Measurements from ENCODE around the gene ANO7. TPM values are rescaled to one million over a fixed set of nuclear protein-coding genes. Genes with fewer than 3 reads are reported as not detected.

The ANO7 gene
- total RNA-seq, 6 donors from 2014 or later = 0.30 to 1.3 (median 1.1) TPM

DNA sequence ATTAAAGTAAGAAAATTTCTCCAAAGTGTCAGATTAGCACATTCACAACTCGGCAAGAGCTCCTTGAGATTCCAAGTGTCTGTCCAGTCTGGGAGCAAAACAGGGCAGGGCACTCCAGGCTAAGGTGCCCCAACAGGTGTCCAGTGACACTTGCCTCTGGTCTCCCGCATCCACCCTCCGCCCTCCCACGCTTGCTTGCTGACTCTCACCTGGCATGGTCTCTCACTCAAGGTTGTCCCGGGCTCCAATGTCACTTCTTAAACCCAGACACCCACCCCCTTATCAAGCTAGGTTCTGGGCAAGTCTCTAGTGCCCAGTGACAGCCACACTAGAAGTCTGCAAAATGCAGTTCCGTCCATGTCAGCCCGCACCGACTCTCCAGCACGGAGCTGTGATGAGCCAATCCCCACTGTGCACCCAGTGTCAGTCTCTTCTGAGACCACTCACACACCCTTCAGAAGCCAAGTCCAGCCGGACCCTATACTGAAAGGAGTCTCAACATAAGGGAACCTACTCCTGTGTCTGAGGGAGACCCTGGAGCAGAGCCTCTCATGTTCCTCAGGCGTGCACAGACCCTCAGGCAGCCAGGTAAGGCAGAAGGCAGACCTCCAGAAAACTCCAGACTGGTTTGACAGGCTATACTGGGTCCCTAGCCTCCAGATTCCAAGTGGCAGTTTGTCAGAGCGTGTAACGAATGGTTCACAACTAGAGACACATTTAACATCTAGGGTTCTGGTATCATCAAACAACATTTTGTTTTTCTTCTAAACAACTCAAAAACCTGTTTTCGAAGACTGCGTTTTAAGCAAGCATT lies 81.4 kb downstream of the ANO7 start:
- Histone ChIP-seq H3K27ac (peak overlapping the region in 1 of 4 donors; percentile 31), H3K36me3 (peaks cover 5 to 38% (median 30%) of the 10 kb centered on the region in 4 donors), H3K4me1 (peaks cover 26 to 46% (median 32%) of the 10 kb centered on the region in 4 donors), H3K27me3 (no peaks in the 10 kb centered on the region), H3K9me3 (no peaks in the 10 kb centered on the region), H3K4me3 (peak overlapping the region in 1 of 4 donors; percentile 93)
- ATAC-seq (ENCODE audit: low FRiP score in 2 of 2) (peak in 1 of 2 donors; percentile 47), DNase-seq (peak in 1 of 2 donors; percentile 75)
- no peak for TF ChIP-seq POLR2A (IDR thresholded peaks at IDR 0.05)
- TF ChIP-seq, protein P1, sequence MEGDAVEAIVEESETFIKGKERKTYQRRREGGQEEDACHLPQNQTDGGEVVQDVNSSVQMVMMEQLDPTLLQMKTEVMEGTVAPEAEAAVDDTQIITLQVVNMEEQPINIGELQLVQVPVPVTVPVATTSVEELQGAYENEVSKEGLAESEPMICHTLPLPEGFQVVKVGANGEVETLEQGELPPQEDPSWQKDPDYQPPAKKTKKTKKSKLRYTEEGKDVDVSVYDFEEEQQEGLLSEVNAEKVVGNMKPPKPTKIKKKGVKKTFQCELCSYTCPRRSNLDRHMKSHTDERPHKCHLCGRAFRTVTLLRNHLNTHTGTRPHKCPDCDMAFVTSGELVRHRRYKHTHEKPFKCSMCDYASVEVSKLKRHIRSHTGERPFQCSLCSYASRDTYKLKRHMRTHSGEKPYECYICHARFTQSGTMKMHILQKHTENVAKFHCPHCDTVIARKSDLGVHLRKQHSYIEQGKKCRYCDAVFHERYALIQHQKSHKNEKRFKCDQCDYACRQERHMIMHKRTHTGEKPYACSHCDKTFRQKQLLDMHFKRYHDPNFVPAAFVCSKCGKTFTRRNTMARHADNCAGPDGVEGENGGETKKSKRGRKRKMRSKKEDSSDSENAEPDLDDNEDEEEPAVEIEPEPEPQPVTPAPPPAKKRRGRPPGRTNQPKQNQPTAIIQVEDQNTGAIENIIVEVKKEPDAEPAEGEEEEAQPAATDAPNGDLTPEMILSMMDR (IDR thresholded peaks at IDR 0.05) = no peak
- no peak for TF ChIP-seq POLR2AphosphoS5 (IDR thresholded peaks at IDR 0.05)
- WGBS, 2 donors = 73% methylated on average over 15 of the region's 15 CpGs

DNA sequence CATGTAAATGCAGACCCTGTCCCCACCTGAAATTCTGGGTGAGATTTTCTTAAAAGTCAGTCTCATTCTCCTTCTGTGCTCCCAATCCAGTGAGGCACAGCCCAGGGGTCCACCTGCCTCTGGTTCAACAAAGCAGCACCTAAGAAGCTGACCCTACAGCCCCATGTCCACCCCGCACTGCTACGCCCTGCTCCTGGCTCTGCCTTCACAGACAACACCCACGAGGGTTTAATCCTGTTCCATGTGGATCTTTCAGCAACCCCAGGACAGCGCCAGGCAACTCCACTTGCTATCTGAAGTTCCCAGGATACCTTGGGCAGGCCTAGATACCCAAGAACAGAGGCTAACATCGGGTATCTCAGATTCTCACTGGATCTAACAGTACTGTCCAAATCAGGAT lies 82.1 kb downstream of the ANO7 start:
- 68 to 78% methylated on average over 5 of the region's 5 CpGs for WGBS, 2 donors
- H3K9me3 ChIP-seq = no peaks in the 10 kb centered on the region
- peak overlapping the region in 2 of 4 donors; percentile 87 to 93 for H3K4me3 ChIP-seq
- DNase-seq (no peak), ATAC-seq (ENCODE audit: low FRiP score in 2 of 2) (no peak)
- H3K27ac ChIP-seq = peak overlapping the region in 2 of 4 donors; percentile 31 to 95
- peaks cover under 1 to 32% (median 23%) of the 10 kb centered on the region in 4 donors for H3K36me3 ChIP-seq
- peaks cover 26 to 46% (median 32%) of the 10 kb centered on the region in 4 donors for H3K4me1 ChIP-seq
- H3K27me3 ChIP-seq = no peaks in the 10 kb centered on the region
- TF ChIP-seq, protein P1 (IDR thresholded peaks at IDR 0.05) = no peak
- no peak for TF ChIP-seq EP300 (IDR thresholded peaks at IDR 0.05)
- TF ChIP-seq POLR2A (IDR thresholded peaks at IDR 0.05) = no peak
- TF ChIP-seq POLR2AphosphoS5 (IDR thresholded peaks at IDR 0.05) = no peak

DNA sequence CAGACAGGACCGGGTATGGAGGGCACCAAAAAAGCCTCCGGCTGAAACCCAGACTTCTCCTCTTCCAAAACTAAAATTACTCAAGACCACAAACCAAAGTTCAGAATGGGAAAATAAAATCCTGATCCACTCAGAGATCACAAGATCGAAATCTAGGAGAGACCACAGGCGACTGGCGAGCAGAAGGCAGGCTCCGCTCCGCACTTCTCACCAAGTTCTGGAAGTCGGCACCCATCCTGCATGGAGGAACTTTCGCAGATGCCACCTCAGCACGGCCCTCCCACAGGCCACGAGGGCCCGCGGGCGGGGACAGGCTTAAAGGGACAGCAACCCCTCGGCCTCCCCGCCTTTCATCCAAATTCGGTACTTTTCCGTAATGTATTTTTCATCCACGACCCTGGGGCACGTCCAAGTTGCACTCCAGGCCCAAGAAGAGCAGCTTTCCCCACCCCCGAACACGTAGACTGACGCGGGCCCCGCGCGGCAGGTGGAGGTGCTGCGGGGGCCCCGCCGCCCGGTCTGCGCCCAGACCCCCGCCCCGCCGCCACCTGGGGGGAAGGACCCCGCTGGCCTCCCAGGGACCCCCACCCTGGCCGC lies 83.3 kb downstream of the ANO7 start:
- TF ChIP-seq POLR2AphosphoS5 (IDR thresholded peaks at IDR 0.05) (peak in 1 of 2 donors; percentile 77), EP300 (IDR thresholded peaks at IDR 0.05) (no peak), POLR2A (IDR thresholded peaks at IDR 0.05) (peak in 2 of 4 donors; percentile 50 to 55)
- TF ChIP-seq, protein P1 (IDR thresholded peaks at IDR 0.05) = peak in 1 of 6 experiments; percentile 13
- DNase-seq (peak; percentile 94 to 95), ATAC-seq (ENCODE audit: low FRiP score in 2 of 2) (peak; percentile 89 to 91)
- 0 to 6% methylated on average over 11 to 20 of the region's 37 CpGs for WGBS, 2 donors
- Histone ChIP-seq H3K4me3 (peak overlapping the region; percentile 81 to 97 (median 90)), H3K27ac (peak overlapping the region; percentile 90 to 96 (median 93)), H3K9me3 (no peaks in the 10 kb centered on the region), H3K4me1 (peaks cover 26 to 46% (median 32%) of the 10 kb centered on the region in 4 donors), H3K36me3 (peaks cover 0 to 19% (median 12%) of the 10 kb centered on the region in 4 donors), H3K27me3 (no peaks in the 10 kb centered on the region)

DNA sequence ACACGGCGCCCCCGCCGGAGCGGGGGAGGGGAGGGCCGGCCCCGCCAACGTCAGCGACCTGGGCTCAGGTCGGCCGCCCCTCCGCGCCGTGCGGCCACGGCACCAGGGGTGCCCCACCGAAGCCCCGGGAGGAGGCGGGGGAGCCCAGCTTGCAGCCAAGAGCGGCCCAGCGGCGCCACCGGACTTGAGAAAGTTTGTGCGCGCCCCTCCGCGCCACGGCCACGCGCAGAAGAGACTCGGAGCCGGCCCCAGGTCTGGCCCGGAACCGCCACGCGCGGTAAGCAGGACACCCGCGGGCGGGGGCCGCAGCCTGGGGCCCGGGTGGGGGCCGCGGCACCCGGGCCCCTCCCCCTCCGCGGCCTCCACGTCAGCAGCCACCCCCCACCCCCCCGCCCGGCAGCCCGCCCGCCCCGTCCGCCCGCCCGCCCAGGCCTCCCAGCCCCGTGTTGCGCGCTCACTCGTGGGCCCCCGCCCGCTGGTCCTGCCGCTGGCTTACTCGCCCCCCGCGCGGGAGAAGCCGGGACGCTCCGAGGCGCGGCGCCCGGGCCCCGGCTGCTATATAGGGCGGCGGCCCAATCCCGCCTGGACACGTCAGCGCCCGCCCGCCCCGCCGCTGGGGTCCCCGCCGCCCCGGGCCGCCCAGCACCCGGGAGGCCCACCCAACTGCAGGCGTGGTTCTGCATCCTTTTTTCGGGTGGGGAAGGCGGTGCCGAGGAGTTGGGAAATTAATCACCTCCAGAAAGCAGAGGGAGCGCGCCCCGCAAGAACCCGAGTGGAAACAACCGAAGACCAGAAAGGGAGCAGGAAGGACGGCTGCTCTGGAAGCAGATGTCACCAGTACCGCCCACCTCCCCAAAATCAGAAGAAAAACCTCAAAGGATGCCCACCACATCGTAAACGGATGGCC lies 84.1 kb downstream of the ANO7 start:
- Histone ChIP-seq H3K27ac (peak overlapping the region; percentile 90 to 96 (median 93)), H3K4me1 (peaks cover 26 to 46% (median 32%) of the 10 kb centered on the region in 4 donors), H3K27me3 (no peaks in the 10 kb centered on the region), H3K4me3 (peak overlapping the region; percentile 81 to 97 (median 90)), H3K36me3 (peaks cover 0 to 13% (median 8%) of the 10 kb centered on the region in 4 donors), H3K9me3 (no peaks in the 10 kb centered on the region)
- 0 to 2% methylated on average over 7 to 16 of the region's 102 CpGs for WGBS, 2 donors
- ATAC-seq (ENCODE audit: low FRiP score in 2 of 2) = peak; percentile 12 to 93
- TF ChIP-seq POLR2A (IDR thresholded peaks at IDR 0.05) (peak in 1 of 4 donors; percentile 43), EP300 (IDR thresholded peaks at IDR 0.05) (no peak), POLR2AphosphoS5 (IDR thresholded peaks at IDR 0.05) (peak in 1 of 2 donors; percentile 85)
- peak; percentile 68 to 95 for DNase-seq
